HFF-Myc (cell line): ENCODE data around the gene KCNT1.

Source experiments
- DNase-seq: peaks from one replicate; pipeline ENCODE4 v3.0.0-alpha.2; 2011; ENCODE audit warnings: low read depth; ENCODE audit errors: extremely low read depth
- H3K4me3 ChIP-seq: replicated peaks from 2 replicates; pipeline ENCODE4 v1.5.1; 2011; ENCODE audit warnings: low read depth, mild to moderate bottlenecking, control low read depth, low read length
- TF ChIP-seq, protein P1 (sequence below): IDR thresholded peaks from 2 replicates; pipeline ENCODE4 v1.5.1; 2012; ENCODE audit warnings: mild to moderate bottlenecking, low read depth, low read length, control low read depth; ENCODE audit errors: missing control alignments

KCNT1 gene

DNA sequence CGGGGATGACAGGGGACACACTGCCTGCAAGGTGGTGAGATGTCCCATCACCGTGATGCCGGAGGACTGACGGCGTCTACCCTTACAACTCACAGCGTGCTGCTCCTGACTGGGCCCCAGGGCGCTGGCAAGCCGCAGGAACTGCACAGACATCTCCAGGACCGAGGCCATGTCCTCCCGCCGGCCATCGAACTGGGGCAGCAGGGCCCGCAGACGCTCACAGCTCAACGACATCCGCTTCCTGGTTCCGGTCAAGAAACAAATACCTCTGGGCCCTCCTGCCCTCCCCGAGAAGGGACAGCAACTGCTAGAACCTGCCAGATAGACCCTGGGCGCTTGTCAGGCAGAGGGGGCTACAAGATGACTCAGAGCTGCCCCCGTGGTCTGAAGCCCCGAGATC lies 3.7 kb upstream of the KCNT1 start:
- H3K4me3 ChIP-seq: no peak overlapping the region
- TF ChIP-seq, protein P1, sequence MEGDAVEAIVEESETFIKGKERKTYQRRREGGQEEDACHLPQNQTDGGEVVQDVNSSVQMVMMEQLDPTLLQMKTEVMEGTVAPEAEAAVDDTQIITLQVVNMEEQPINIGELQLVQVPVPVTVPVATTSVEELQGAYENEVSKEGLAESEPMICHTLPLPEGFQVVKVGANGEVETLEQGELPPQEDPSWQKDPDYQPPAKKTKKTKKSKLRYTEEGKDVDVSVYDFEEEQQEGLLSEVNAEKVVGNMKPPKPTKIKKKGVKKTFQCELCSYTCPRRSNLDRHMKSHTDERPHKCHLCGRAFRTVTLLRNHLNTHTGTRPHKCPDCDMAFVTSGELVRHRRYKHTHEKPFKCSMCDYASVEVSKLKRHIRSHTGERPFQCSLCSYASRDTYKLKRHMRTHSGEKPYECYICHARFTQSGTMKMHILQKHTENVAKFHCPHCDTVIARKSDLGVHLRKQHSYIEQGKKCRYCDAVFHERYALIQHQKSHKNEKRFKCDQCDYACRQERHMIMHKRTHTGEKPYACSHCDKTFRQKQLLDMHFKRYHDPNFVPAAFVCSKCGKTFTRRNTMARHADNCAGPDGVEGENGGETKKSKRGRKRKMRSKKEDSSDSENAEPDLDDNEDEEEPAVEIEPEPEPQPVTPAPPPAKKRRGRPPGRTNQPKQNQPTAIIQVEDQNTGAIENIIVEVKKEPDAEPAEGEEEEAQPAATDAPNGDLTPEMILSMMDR: no peak
- no peak for DNase-seq

- TF ChIP-seq, protein P1: no peak
- H3K4me3 ChIP-seq: no peak overlapping the region
- no peak for DNase-seq
These were observed 3.2 kb upstream of the KCNT1 start for GRCh38 chr9:135698767-135699166.

DNA sequence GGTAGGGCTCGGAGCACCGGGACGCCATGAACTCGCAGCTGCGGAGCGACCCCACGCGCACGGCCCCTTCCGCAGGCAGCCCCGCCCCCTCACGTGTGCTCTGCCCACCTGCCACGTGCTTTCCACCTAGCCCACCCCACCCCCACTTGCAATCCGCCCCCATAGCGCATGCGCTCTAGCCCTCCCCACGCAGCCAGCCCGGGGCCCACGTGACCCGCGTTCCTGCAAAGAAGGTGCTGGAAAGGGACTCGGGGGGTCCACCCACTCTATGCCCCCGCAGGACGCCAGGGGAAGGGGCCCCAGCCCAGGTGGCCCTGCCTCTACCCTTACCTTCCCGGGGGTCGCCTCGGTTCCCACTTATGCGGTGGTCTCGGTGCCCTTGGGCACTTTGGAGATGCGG lies 2.5 kb upstream of the KCNT1 start, which contains the start of gene SOHLH1:
TSS of gene SOHLH1 (minus strand) at position 42 of the 400 bp plus-strand sequence. CDS start at position 28, 14 bp downstream.
- no peak for DNase-seq
- TF ChIP-seq, protein P1: no peak
- no peak within 1 kb of the TSS for H3K4me3 ChIP-seq

GRCh38 chr9:135700525-135700924 lies 1.5 kb upstream of the KCNT1 start:
- TF ChIP-seq, protein P1: no peak
- H3K4me3 ChIP-seq: no peak overlapping the region
- DNase-seq: no peak

- DNase-seq: no peak
- TF ChIP-seq, protein P1: no peak
- no peak overlapping the region for H3K4me3 ChIP-seq
These were observed 672 bp upstream of the KCNT1 start for GRCh38 chr9:135701067-135701958.

- H3K4me3 ChIP-seq: no peak overlapping the region
- DNase-seq: no peak
- TF ChIP-seq, protein P1: no peak
These were observed 1.7 kb downstream of the KCNT1 start for GRCh38 chr9:135703726-135704125.
